HG03432 (cell line): Measurements from ENCODE around the gene TTLL11.

Experiments used
- ATAC-seq: cut with Tn5 transposase; IDR thresholded peaks from one replicate; pipeline ENCODE4 v1.9.1; 2021; ENCODE audit warnings: mild to moderate bottlenecking, moderate library complexity; ENCODE audit not compliant: unreplicated experiment

Gene TTLL11

GRCh38 chr9:121838746-121839669 is 254.1 kb downstream of the TTLL11 start:
- no peak for ATAC-seq

GRCh38 chr9:121837113-121837961 is 255.8 kb downstream of the TTLL11 start:
- ATAC-seq = no peak

GRCh38 chr9:121836366-121836885 is 256.7 kb downstream of the TTLL11 start:
- ATAC-seq = no peak

DNA sequence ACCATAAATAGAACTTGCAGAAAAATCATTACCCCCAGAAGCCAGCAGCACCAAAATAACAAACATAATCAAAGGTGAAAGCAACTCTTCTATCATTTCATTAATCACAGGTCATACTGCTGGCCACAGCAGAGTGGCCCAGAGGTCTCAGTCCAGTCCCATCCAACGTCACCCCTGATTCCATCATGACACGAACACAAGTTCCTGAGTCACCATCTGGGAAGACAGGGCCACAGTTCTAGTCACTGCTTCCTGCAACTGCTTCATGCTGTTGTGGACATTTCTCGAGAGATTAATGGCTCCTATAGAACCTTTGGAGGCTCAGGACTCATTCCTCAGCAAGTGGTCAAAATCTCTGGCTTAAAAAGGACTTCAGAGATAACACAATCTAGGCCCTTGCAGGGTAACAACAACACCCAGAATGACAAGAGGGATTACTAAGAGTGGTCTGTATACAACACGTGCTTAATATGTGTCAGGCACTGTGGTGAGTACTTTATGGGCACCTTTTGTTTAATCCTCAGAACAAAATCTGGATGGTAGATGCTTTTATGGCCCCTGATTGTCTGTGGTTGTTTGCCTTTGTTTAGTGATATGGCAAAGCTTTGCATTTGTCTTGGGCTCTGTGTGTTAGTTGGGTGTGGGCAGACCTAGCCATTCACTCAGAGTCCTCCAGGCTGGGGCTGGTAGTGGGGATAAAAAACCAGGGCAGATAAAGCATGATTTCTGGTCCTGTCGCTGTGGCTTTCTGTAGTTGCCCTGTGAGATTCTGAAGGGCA is 257.3 kb downstream of the TTLL11 start:
- ATAC-seq = no peak

GRCh38 chr9:121833061-121833460 is 260.0 kb downstream of the TTLL11 start:
- no peak for ATAC-seq

- ATAC-seq = no peak
Measured at GRCh38 chr9:121831869-121832268, 261.2 kb downstream of the TTLL11 start.

DNA sequence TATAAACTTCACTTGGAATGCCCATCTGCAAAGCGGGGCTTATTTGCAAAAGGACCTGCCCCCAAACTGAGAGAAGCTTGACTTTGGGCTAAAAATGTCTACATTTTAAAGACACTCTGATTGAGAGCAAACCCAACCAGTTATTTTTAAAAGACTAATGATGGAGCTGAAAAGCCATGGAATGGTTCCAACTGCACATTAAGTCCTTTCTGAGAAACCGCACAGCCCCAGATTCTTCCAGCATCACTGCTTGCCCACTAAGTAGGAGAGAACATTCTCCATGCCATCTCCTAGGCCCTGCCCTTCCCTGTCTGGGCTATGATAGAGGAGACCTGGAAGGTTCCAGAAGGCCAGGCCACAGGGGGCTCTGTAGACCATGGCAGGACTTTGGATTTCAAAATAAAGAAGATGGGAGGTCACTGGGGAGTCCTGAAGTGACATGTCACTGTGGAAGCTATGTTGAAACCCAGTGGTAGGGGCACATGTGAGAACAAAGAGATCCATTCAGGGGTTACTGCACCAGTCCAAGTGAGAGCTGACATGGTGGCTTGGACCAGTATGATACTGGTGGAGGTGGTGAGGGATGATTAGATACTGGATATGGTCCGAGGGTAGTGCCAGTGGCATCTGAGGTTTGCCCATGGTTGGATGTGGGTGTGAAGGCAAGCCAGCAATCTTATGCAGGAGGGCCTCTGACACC is 262.5 kb downstream of the TTLL11 start:
- ATAC-seq = no peak

- no peak for ATAC-seq
Measured at GRCh38 chr9:121827251-121827967, 265.7 kb downstream of the TTLL11 start.

GRCh38 chr9:121826711-121827110 is 266.4 kb downstream of the TTLL11 start:
- ATAC-seq = no peak

DNA sequence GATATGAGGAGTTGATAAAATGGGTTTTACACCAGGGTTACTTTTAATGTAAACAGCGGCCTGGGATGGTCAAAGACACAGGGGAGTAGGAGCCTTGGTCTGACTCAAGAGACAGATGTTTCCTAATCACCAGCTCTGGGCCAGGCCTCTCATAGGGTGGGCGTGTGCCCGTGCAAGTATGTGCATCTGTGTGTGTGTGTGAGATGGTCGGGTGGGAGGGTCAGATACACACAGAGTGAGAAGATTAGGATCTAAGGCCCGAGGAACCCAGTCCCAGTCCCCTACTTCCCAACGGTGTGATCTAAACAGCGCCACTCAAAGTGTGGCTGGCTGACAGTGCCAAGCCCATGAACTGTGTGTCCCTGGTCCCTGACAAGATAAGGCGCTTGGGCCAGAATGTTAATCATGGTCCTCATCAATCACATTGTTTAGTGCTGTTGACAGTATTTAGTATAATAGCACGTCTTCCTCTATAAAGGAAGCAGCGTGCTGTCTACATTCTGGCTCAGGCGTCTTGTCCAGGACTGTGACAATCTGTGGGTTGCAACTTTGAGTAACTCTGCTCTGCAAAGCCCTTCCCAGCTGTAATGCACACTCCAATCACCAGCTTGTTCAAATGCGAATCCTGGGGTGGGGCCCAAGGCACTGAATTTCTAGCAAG is 267.9 kb downstream of the TTLL11 start:
- ATAC-seq = no peak

DNA sequence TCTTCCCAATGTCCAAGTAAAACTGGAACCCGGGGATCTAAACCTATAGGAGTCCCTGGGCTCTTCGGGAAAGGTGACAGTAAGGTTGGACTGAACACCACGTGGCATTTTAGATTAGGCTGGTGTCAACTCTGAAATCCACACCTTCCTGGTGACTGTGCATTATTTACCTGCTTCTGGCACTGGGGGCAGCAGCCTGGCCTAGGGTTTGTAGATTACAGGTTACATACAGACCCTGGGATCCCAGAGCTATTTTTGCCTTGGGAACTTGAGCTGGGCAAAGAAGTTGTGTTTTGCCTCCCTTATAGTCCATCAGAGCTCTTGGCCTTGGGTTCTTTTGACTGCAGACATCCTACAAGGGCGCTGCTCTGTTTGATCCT is 268.5 kb downstream of the TTLL11 start:
- no peak for ATAC-seq

DNA sequence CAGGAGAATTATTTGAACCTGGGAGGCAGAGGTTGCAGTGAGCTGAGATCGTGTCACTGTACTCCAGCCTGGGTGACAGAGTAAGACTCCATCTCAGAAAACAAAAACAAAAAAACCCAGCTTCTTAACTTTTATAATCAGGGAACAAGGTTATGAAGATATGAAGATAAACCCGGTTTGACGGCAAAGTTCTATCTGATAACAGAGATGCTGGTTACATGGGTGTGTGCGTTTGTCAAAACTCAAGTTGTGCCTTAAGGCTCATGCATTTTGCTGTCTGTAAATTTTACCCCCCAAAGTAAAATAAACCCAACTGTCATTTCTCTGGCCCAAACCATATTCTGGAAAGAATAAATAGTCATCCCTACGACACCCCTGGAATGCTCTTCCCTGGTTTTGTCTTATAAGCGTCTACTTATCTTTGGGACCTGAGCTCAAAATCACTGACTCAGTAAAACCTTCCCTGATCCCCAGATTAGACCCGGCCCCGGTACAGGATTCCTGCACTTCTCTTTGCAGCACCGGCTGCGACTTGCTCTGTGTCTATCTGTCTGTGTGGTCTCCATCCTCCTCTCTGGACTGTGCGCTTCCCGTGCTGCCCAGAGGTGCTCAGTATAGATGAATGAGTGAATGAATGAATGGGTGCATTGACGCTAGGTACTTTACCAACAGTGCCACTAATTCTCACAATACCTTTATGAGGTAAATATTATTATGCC is 269.5 kb downstream of the TTLL11 start:
- no peak for ATAC-seq

GRCh38 chr9:121822093-121823085 is 270.7 kb downstream of the TTLL11 start:
- no peak for ATAC-seq

GRCh38 chr9:121821326-121821725 is 271.8 kb downstream of the TTLL11 start:
- ATAC-seq = no peak

- ATAC-seq = no peak
Measured at GRCh38 chr9:121820286-121821005, 272.7 kb downstream of the TTLL11 start.

DNA sequence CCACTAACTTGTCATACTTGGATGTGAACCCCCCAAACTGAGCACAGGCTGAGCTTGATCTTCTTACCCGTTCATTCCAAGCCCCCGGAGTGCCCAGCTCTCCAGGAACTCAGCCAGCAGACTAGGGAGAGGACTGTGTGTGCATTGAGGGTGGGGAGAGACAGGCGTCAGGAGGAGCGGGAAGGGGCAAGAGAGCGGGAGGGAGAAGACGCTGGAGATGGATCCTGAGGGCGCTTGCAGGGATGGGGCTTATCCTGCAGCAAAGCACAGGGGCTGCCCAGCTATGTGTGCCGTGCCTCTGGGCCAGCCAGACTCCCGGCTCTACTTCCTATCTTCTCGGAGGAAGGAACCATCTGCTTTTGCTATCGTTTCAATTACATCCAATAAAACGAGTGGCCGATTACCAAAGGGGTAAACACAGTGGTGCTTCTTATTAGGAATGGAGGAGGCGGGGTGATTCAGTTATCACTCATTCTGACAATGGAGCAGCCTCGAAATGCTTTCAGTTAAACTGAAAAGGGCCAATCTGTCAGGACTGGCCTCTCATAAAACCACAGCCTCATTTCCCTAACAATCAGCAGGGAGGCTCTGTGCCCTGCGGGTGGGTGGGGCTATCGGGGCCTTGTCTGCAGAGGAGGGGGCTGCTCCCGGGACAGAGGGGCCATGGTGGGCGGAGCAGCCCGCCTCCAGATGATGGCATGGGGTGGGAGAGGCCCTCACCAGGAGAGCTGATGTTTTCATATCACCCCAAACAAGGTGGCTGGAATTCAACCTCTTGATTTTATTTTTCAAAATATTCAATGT is 273.5 kb downstream of the TTLL11 start:
- no peak for ATAC-seq
